Measurements from ENCODE around the gene NDUFB8.

DNA sequence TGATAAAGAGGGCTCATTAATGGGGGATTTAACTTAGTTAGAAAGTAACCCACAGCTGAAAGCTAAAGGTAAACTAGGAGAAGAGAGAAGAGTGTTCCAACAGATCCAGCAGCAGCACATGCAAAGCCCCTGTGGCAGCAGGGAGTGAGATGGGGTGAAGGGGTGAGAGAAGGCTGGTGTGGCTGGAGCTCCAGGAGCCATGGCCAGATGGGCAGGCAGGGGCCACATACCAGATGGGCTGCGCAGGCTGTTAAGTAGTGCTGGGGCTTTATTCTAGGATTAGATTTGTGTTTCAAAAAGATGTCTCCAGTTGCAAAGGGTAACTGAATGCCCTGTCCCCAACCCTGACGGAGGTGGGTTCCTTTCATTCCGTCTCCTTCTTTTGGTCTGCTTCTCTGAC lies 39.2 kb upstream of the NDUFB8 start:
- TF ChIP-seq, protein P1, sequence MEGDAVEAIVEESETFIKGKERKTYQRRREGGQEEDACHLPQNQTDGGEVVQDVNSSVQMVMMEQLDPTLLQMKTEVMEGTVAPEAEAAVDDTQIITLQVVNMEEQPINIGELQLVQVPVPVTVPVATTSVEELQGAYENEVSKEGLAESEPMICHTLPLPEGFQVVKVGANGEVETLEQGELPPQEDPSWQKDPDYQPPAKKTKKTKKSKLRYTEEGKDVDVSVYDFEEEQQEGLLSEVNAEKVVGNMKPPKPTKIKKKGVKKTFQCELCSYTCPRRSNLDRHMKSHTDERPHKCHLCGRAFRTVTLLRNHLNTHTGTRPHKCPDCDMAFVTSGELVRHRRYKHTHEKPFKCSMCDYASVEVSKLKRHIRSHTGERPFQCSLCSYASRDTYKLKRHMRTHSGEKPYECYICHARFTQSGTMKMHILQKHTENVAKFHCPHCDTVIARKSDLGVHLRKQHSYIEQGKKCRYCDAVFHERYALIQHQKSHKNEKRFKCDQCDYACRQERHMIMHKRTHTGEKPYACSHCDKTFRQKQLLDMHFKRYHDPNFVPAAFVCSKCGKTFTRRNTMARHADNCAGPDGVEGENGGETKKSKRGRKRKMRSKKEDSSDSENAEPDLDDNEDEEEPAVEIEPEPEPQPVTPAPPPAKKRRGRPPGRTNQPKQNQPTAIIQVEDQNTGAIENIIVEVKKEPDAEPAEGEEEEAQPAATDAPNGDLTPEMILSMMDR (IDR thresholded peaks at IDR 0.05; ENCODE audit: insufficient read depth, low read length, poor library complexity, severe bottlenecking): no peak
- no peak for TF ChIP-seq EZH2phosphoT487 (conservative IDR thresholded peaks at IDR 0.05; ENCODE audit: low read length)
